ELR (cell line): Measurements from ENCODE around the gene TP53AIP1.
"Not testable (repeated sequence)": the region's sequence is repeated elsewhere in the genome, so short reads cannot be mapped to it uniquely, and the experiment has no call there.

Experiments used
- DNase-seq: peaks from one replicate; pipeline ENCODE4 v3.0.0-alpha.2; 2015; ENCODE audit warnings: low read depth

The TP53AIP1 gene

GRCh38 chr11:128925250-128925600 lies 17.4 kb downstream of the TP53AIP1 start:
- DNase-seq: no peak

GRCh38 chr11:128924510-128925249 lies 18.0 kb downstream of the TP53AIP1 start:
- no peak for DNase-seq

- DNase-seq: no peak
These were observed 18.6 kb downstream of the TP53AIP1 start for GRCh38 chr11:128924104-128924503.

- DNase-seq: no peak
These were observed 20.9 kb downstream of the TP53AIP1 start for GRCh38 chr11:128921793-128922192.

- no peak for DNase-seq
These were observed 22.0 kb downstream of the TP53AIP1 start for GRCh38 chr11:128920666-128921065.

- DNase-seq: not testable (repeated sequence)
These were observed 23.0 kb downstream of the TP53AIP1 start for GRCh38 chr11:128919635-128920034.

GRCh38 chr11:128919216-128919615 lies 23.5 kb downstream of the TP53AIP1 start:
- DNase-seq: no peak

- DNase-seq: no peak
These were observed 25.4 kb downstream of the TP53AIP1 start for GRCh38 chr11:128917144-128917724.

- no peak for DNase-seq
These were observed 26.0 kb downstream of the TP53AIP1 start for GRCh38 chr11:128916681-128917080.

GRCh38 chr11:128916037-128916572 lies 26.6 kb downstream of the TP53AIP1 start:
- DNase-seq: no peak

- no peak for DNase-seq
These were observed 27.5 kb downstream of the TP53AIP1 start for GRCh38 chr11:128915149-128915521.

- DNase-seq: no peak
These were observed 28.2 kb downstream of the TP53AIP1 start for GRCh38 chr11:128914216-128915148.

- DNase-seq: no peak
These were observed 28.9 kb downstream of the TP53AIP1 start for GRCh38 chr11:128913806-128914205.

GRCh38 chr11:128911701-128912100 lies 31.0 kb downstream of the TP53AIP1 start:
- no peak for DNase-seq

GRCh38 chr11:128911239-128911638 lies 31.4 kb downstream of the TP53AIP1 start:
- no peak for DNase-seq

- DNase-seq: no peak
These were observed 32.1 kb downstream of the TP53AIP1 start for GRCh38 chr11:128910576-128910975.

- DNase-seq: no peak
These were observed 33.1 kb downstream of the TP53AIP1 start for GRCh38 chr11:128909438-128910125.

GRCh38 chr11:128908391-128909246 lies 34.1 kb downstream of the TP53AIP1 start:
- DNase-seq: peak; percentile 84

- no peak for DNase-seq
These were observed 35.1 kb downstream of the TP53AIP1 start for GRCh38 chr11:128907585-128907984.

GRCh38 chr11:128906185-128907050 lies 36.3 kb downstream of the TP53AIP1 start:
- DNase-seq: no peak
